Left forelimb (tissue), 1 donor: ENCODE measurements around the gene LYRM9.
"Not testable (repeated sequence)": the region's sequence is repeated elsewhere in the genome, so short reads cannot be mapped to it uniquely, and the experiment has no call there.

Source experiments
- DNase-seq: peaks from one replicate; pipeline ENCODE4 v3.0.0-alpha.2; 2018; ENCODE audit warnings: low spot score

LYRM9 gene

GRCh38 chr17:27839571-27840405 is 53.4 kb downstream of the LYRM9 start:
- DNase-seq: not testable (repeated sequence)

- not testable (repeated sequence) for DNase-seq
Observed at GRCh38 chr17:27838607-27839006, 54.6 kb downstream of the LYRM9 start.

GRCh38 chr17:27837769-27838168 is 55.4 kb downstream of the LYRM9 start:
- DNase-seq: not testable (repeated sequence)

GRCh38 chr17:27836651-27837050 is 56.5 kb downstream of the LYRM9 start:
- no peak for DNase-seq

- DNase-seq: no peak
Observed at GRCh38 chr17:27834571-27834970, 58.6 kb downstream of the LYRM9 start.

GRCh38 chr17:27832831-27833230 is 60.3 kb downstream of the LYRM9 start:
- no peak for DNase-seq

GRCh38 chr17:27829888-27830287 is 63.3 kb downstream of the LYRM9 start:
- not testable (repeated sequence) for DNase-seq

DNA sequence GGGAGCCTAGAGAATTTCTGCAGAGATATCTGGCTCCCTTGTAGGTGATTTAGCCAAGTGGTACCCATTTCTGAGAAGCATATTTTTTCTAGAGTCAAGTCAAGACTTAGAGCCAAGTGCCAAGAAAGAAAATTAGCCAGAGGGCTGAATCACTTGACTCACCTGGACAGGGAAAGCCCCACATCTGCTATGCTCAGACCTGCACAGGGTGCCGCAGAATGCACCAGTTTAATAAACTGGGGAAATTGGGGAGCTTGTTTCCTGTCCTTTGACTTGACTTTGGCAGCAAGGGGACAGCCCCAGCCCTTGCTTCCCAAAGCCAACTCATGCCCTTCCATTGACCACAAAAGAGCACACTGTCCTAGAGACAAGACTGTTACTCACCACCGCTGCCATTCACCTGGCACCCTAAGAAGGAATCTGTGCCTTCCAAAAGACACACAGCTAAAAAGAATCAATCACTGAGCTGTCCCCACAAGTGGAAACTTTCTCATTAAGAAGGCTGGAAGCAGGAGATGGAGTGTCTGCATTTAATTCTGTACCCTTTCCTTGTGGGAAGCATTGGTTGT is 63.9 kb downstream of the LYRM9 start:
- not testable (repeated sequence) for DNase-seq
